ENCODE data around the gene LRRC8B. TPM values are rescaled to one million over a fixed set of nuclear protein-coding genes. Genes with fewer than 3 reads are reported as not detected.

The LRRC8B gene
- total RNA-seq, 1 donor from 2014 or later, result 17.7 TPM

GRCh38 chr1:89523572-89524368 lies 859 bp upstream of the LRRC8B start:
- peaks cover 7% of the 10 kb centered on the region for H3K27me3 Mint-ChIP-seq (ENCODE audit: unreplicated experiment)
- no peak for TF ChIP-seq CTCF (IDR thresholded peaks at IDR 0.05; ENCODE audit: partially characterized antibody, unreplicated experiment)
- H3K9me3 Mint-ChIP-seq (ENCODE audit: unreplicated experiment), result peaks cover 11% of the 10 kb centered on the region
- no peaks in the 10 kb centered on the region for H3K36me3 Mint-ChIP-seq (ENCODE audit: unreplicated experiment)
- peaks cover 8% of the 10 kb centered on the region for H3K4me1 Mint-ChIP-seq (ENCODE audit: low read depth, unreplicated experiment)
- peak; percentile 37 for DNase-seq
- H3K4me3 Mint-ChIP-seq (ENCODE audit: unreplicated experiment), result peak overlapping the region; percentile 83
- H3K27ac Mint-ChIP-seq (ENCODE audit: unreplicated experiment), result peak overlapping the region; percentile 60

- Mint-ChIP-seq H3K36me3 (ENCODE audit: unreplicated experiment) (no peaks in the 10 kb centered on the region), H3K9me3 (ENCODE audit: unreplicated experiment) (peaks cover 11% of the 10 kb centered on the region), H3K27ac (ENCODE audit: unreplicated experiment) (peak overlapping the region; percentile 65), H3K4me3 (ENCODE audit: unreplicated experiment) (peak overlapping the region; percentile 88), H3K27me3 (ENCODE audit: unreplicated experiment) (peaks cover 7% of the 10 kb centered on the region), H3K4me1 (ENCODE audit: low read depth, unreplicated experiment) (peaks cover 8% of the 10 kb centered on the region)
- DNase-seq, result peak; percentile 39
- no peak for TF ChIP-seq CTCF (IDR thresholded peaks at IDR 0.05; ENCODE audit: partially characterized antibody, unreplicated experiment)
These were observed 683 bp downstream of the LRRC8B start for GRCh38 chr1:89525169-89525855.

- Mint-ChIP-seq H3K4me3 (ENCODE audit: unreplicated experiment) (no peak overlapping the region), H3K9me3 (ENCODE audit: unreplicated experiment) (peaks cover 11% of the 10 kb centered on the region), H3K27ac (ENCODE audit: unreplicated experiment) (no peak overlapping the region), H3K36me3 (ENCODE audit: unreplicated experiment) (no peaks in the 10 kb centered on the region), H3K4me1 (ENCODE audit: low read depth, unreplicated experiment) (peaks cover 8% of the 10 kb centered on the region), H3K27me3 (ENCODE audit: unreplicated experiment) (peaks cover 7% of the 10 kb centered on the region)
- DNase-seq, result no peak
- no peak for TF ChIP-seq CTCF (IDR thresholded peaks at IDR 0.05; ENCODE audit: partially characterized antibody, unreplicated experiment)
These were observed 2.6 kb downstream of the LRRC8B start for GRCh38 chr1:89527256-89527655.

- no peak for TF ChIP-seq CTCF (IDR thresholded peaks at IDR 0.05; ENCODE audit: partially characterized antibody, unreplicated experiment)
- Mint-ChIP-seq H3K4me3 (ENCODE audit: unreplicated experiment) (no peak overlapping the region), H3K27me3 (ENCODE audit: unreplicated experiment) (peaks cover 7% of the 10 kb centered on the region), H3K27ac (ENCODE audit: unreplicated experiment) (no peak overlapping the region), H3K4me1 (ENCODE audit: low read depth, unreplicated experiment) (peaks cover 8% of the 10 kb centered on the region), H3K36me3 (ENCODE audit: unreplicated experiment) (no peaks in the 10 kb centered on the region), H3K9me3 (ENCODE audit: unreplicated experiment) (peaks cover 11% of the 10 kb centered on the region)
- DNase-seq, result no peak
These were observed 3.2 kb downstream of the LRRC8B start for GRCh38 chr1:89527750-89528381.

Measured in glutamatergic neuron (in vitro differentiated cells).